ENCODE data around the gene TSEN54. TPM values are rescaled to one million over a fixed set of nuclear protein-coding genes. Genes with fewer than 3 reads are reported as not detected.

The TSEN54 gene
- polyA plus RNA-seq, 1 donor (not counting 4 experiments of a cell fraction or from before 2014, with no cell fraction given) = 24.1 TPM

DNA sequence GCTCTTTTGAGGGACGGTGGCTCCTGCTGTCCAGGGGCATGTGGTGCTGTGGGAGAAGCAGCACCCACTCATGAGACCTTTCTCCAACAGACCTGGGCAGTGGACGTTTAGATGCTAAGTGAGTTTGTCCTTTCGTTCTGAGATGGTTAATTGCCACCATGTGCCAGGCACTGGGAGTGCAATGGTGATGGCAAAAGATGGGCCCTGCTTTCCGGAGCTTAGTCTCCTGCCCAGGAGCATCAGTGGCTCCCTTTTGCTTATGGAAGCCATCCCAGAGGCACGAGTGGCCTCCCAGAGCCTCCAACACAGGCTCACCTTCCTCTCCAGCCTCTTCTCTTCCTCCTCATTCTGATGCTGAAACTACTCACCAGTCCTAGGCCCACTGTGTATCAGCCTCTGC lies 29.4 kb upstream of the TSEN54 start:
- no peak overlapping the region for H2AFZ ChIP-seq (ENCODE audit: control insufficient read depth, low read length)
- H3K9ac ChIP-seq (ENCODE audit: control insufficient read depth, extremely low read depth, insufficient read depth, low read length) = no peak overlapping the region
- peaks cover 0 to 4% of the 10 kb centered on the region in 2 experiments for H3K36me3 ChIP-seq (ENCODE audit: control insufficient read depth in 2 of 2, extremely low read depth in 1 of 2, insufficient read depth in 2 of 2, low read length in 2 of 2)
- H3K9me3 ChIP-seq (ENCODE audit: control insufficient read depth, low read depth, low read length) = no peaks in the 10 kb centered on the region
- FAIRE-seq (no peak), DNase-seq (ENCODE audit: low read depth, low spot score) (no peak)
- peaks cover 4% of the 10 kb centered on the region for H4K20me1 ChIP-seq (ENCODE audit: control insufficient read depth, extremely low read depth, insufficient read depth, low read length)
- TF ChIP-seq, protein P1, sequence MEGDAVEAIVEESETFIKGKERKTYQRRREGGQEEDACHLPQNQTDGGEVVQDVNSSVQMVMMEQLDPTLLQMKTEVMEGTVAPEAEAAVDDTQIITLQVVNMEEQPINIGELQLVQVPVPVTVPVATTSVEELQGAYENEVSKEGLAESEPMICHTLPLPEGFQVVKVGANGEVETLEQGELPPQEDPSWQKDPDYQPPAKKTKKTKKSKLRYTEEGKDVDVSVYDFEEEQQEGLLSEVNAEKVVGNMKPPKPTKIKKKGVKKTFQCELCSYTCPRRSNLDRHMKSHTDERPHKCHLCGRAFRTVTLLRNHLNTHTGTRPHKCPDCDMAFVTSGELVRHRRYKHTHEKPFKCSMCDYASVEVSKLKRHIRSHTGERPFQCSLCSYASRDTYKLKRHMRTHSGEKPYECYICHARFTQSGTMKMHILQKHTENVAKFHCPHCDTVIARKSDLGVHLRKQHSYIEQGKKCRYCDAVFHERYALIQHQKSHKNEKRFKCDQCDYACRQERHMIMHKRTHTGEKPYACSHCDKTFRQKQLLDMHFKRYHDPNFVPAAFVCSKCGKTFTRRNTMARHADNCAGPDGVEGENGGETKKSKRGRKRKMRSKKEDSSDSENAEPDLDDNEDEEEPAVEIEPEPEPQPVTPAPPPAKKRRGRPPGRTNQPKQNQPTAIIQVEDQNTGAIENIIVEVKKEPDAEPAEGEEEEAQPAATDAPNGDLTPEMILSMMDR (optimal IDR thresholded peaks at IDR 0.05 in 1 of 3, IDR thresholded peaks at IDR 0.05 in 1 of 3, conservative IDR thresholded peaks at IDR 0.05 in 1 of 3; ENCODE audit: extremely low read depth in 1 of 3, insufficient read depth in 2 of 3, low read length in 3 of 3) = no peak
- TF ChIP-seq EZH2 (IDR thresholded peaks at IDR 0.05; ENCODE audit: low read length) = no peak
- no peaks in the 10 kb centered on the region for H3K79me2 ChIP-seq (ENCODE audit: control insufficient read depth, insufficient read depth, low read length)
- no peaks in the 10 kb centered on the region for H3K4me1 ChIP-seq (ENCODE audit: control insufficient read depth, extremely low read depth, insufficient read depth, low read length)
- no peak overlapping the region for H3K4me3 ChIP-seq (ENCODE audit: control insufficient read depth in 2 of 3, extremely low read depth in 1 of 3, insufficient read depth in 2 of 3, low read depth in 1 of 3, low read length in 3 of 3)
- H3K9me1 ChIP-seq (ENCODE audit: control insufficient read depth, extremely low read depth, insufficient read depth, low read length) = no peaks in the 10 kb centered on the region
- no peak overlapping the region for H3K27ac ChIP-seq (ENCODE audit: control insufficient read depth, insufficient read depth, low read length)
- no peak overlapping the region for H3K4me2 ChIP-seq (ENCODE audit: control insufficient read depth, extremely low read depth, insufficient read depth, low read depth, low read length)
- H3K27me3 ChIP-seq (ENCODE audit: control insufficient read depth, extremely low read depth, insufficient read depth, low read length) = no peaks in the 10 kb centered on the region
- dilution Hi-C loops (cut with MboI; ENCODE audit: extremely low pct_ligation_motif_present, low sequenced_read_pairs) = no loop called here

DNA sequence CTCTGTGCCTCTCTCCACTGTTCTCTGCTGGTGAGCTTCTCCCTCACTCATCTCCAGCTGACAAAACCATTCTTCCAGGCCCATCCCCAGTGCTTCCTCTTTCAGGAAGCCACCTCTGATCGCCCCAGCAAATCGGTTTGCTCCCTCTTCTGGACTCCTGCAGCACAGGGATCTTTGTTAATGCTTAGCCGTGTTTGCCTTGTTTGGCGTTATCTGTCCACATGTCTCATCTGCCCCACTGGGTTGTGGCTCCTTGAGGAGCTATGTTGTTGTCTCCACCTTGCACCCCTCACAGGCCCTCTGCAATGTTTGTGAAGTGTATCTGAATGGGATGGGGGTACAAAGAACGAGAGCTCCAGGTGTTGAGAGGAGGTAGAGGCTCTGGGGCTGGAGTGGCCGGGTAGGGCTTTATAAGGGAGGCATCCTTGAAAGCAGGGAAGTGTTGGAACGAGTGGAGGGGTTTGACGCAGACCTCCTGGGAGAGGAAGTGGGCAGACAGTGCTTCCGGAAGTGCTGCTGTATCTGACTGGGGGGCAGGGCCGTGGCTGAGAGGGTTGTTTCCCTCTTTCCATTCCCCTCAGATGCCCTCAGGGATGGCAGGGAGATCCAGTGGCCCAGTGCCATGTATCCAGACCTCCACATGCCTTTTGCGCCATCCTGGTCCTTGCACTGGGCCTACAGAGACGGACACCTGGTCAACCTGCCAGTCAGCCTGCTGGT lies 28.8 kb upstream of the TSEN54 start:
- Histone ChIP-seq H2AFZ (ENCODE audit: control insufficient read depth, low read length) (no peak overlapping the region), H3K27ac (ENCODE audit: control insufficient read depth, insufficient read depth, low read length) (no peak overlapping the region), H3K9me1 (ENCODE audit: control insufficient read depth, extremely low read depth, insufficient read depth, low read length) (no peaks in the 10 kb centered on the region), H3K27me3 (ENCODE audit: control insufficient read depth, extremely low read depth, insufficient read depth, low read length) (no peaks in the 10 kb centered on the region), H4K20me1 (ENCODE audit: control insufficient read depth, extremely low read depth, insufficient read depth, low read length) (peaks cover 4% of the 10 kb centered on the region), H3K79me2 (ENCODE audit: control insufficient read depth, insufficient read depth, low read length) (no peaks in the 10 kb centered on the region), H3K9me3 (ENCODE audit: control insufficient read depth, low read depth, low read length) (no peaks in the 10 kb centered on the region), H3K4me1 (ENCODE audit: control insufficient read depth, extremely low read depth, insufficient read depth, low read length) (no peaks in the 10 kb centered on the region), H3K9ac (ENCODE audit: control insufficient read depth, extremely low read depth, insufficient read depth, low read length) (no peak overlapping the region), H3K4me2 (ENCODE audit: control insufficient read depth, extremely low read depth, insufficient read depth, low read depth, low read length) (no peak overlapping the region), H3K36me3 (ENCODE audit: control insufficient read depth in 2 of 2, extremely low read depth in 1 of 2, insufficient read depth in 2 of 2, low read length in 2 of 2) (peaks cover 0 to 4% of the 10 kb centered on the region in 2 experiments), H3K4me3 (ENCODE audit: control insufficient read depth in 2 of 3, extremely low read depth in 1 of 3, insufficient read depth in 2 of 3, low read depth in 1 of 3, low read length in 3 of 3) (no peak overlapping the region)
- TF ChIP-seq EZH2 (IDR thresholded peaks at IDR 0.05; ENCODE audit: low read length) = no peak
- TF ChIP-seq, protein P1 (optimal IDR thresholded peaks at IDR 0.05 in 1 of 3, IDR thresholded peaks at IDR 0.05 in 1 of 3, conservative IDR thresholded peaks at IDR 0.05 in 1 of 3; ENCODE audit: extremely low read depth in 1 of 3, insufficient read depth in 2 of 3, low read length in 3 of 3) = no peak
- dilution Hi-C loops (cut with MboI; ENCODE audit: extremely low pct_ligation_motif_present, low sequenced_read_pairs) = no loop called here
- DNase-seq (ENCODE audit: low read depth, low spot score) (no peak), FAIRE-seq (no peak)

Measured in keratinocyte (primary cell).